ENCODE data around the gene PLK1.
A peak's percentile ranks its signal among the peaks of the same experiment; 100 is the strongest.

The PLK1 gene

GRCh38 chr16:23679986-23680336 lies 1.3 kb downstream of the PLK1 start:
- peak overlapping the region; percentile 64 for H3K4me3 ChIP-seq (replicated peaks; ENCODE audit: low read depth, low read length)

GRCh38 chr16:23682181-23682580 lies 3.5 kb downstream of the PLK1 start:
- DNase-seq (ENCODE audit: low read depth) = peak; percentile 86
- TF ChIP-seq CTCF (IDR thresholded peaks at IDR 0.05; ENCODE audit: low read length, missing control alignments) = no peak

More at GRCh38 chr16:23679986-23680336, 1.3 kb downstream of the PLK1 start:
- no peak for DNase-seq (ENCODE audit: low read depth)
- no peak for TF ChIP-seq CTCF (IDR thresholded peaks at IDR 0.05; ENCODE audit: low read length, missing control alignments)

GRCh38 chr16:23683487-23683886 lies 4.8 kb downstream of the PLK1 start:
- no peak for TF ChIP-seq CTCF (IDR thresholded peaks at IDR 0.05; ENCODE audit: low read length, missing control alignments)
- no peak overlapping the region for H3K4me3 ChIP-seq (replicated peaks; ENCODE audit: low read depth, low read length)
- DNase-seq (ENCODE audit: low read depth) = no peak

More at GRCh38 chr16:23682181-23682580, 3.5 kb downstream of the PLK1 start:
- H3K4me3 ChIP-seq (replicated peaks; ENCODE audit: low read depth, low read length) = no peak overlapping the region

- no peak overlapping the region for H3K4me3 ChIP-seq (replicated peaks; ENCODE audit: low read depth, low read length)
- no peak for TF ChIP-seq CTCF (IDR thresholded peaks at IDR 0.05; ENCODE audit: low read length, missing control alignments)
- no peak for DNase-seq (ENCODE audit: low read depth)
Observed at GRCh38 chr16:23687034-23687808, 8.5 kb downstream of the PLK1 start.

- no peak for DNase-seq (ENCODE audit: low read depth)
- no peak for TF ChIP-seq CTCF (IDR thresholded peaks at IDR 0.05; ENCODE audit: low read length, missing control alignments)
- H3K4me3 ChIP-seq (replicated peaks; ENCODE audit: low read depth, low read length) = no peak overlapping the region
Observed at GRCh38 chr16:23689442-23690187, 10.9 kb downstream of the PLK1 start.

GRCh38 chr16:23690771-23691482 lies 12.2 kb downstream of the PLK1 start:
- DNase-seq (ENCODE audit: low read depth) = no peak
- no peak for TF ChIP-seq CTCF (IDR thresholded peaks at IDR 0.05; ENCODE audit: low read length, missing control alignments)
- no peak overlapping the region for H3K4me3 ChIP-seq (replicated peaks; ENCODE audit: low read depth, low read length)

Data from fibroblast of pulmonary artery (primary cell).